ENCODE data around the gene ZFPM1.

The ZFPM1 gene

GRCh38 chr16:88550246-88550661, 97.2 kb downstream of the ZFPM1 start:
- H2BK5ac ChIP-seq (ENCODE audit: low read depth, low read length, poor library complexity): no peak overlapping the region
- WGBS (ENCODE audit: extremely low coverage, insufficient coverage, insufficient read length): no CpG with 5 or more reads among the region's 16 CpGs

GRCh38 chr16:88552166-88552565, 99.1 kb downstream of the ZFPM1 start:
- no peak overlapping the region for H2BK12ac ChIP-seq (ENCODE audit: low read length)
- peaks cover 0 to 2% of the 10 kb centered on the region in 2 experiments for H3K4me1 ChIP-seq (ENCODE audit: control insufficient read depth in 1 of 2, insufficient read depth in 2 of 2, low read length in 2 of 2)
- no peak overlapping the region for H4K91ac ChIP-seq (ENCODE audit: low read depth, low read length)
- H3K4ac ChIP-seq (ENCODE audit: low read depth, low read length): no peak overlapping the region
- H3K4me2 ChIP-seq (ENCODE audit: low read length): no peak overlapping the region
- H3K27ac ChIP-seq (ENCODE audit: low read depth, low read length): no peak overlapping the region
- H3K79me2 ChIP-seq (ENCODE audit: control insufficient read depth, insufficient read depth, low read length, poor library complexity): no peaks in the 10 kb centered on the region
- WGBS (ENCODE audit: extremely low coverage, insufficient coverage, insufficient read length): no CpG with 5 or more reads among the region's 10 CpGs
- H4K12ac ChIP-seq (ENCODE audit: low read depth, low read length): no peak overlapping the region
- H3K4me3 ChIP-seq (ENCODE audit: low read depth, low read length): no peak overlapping the region
- H4K8ac ChIP-seq (ENCODE audit: low read depth, low read length): no peak overlapping the region
- no peak overlapping the region for H3K9ac ChIP-seq (ENCODE audit: low read length)
- H2BK120ac ChIP-seq (ENCODE audit: insufficient read depth, low read length, poor library complexity): no peak overlapping the region
- no peak overlapping the region for H2AK5ac ChIP-seq (ENCODE audit: low read length)
- DNase-seq: no peak
- no peak overlapping the region for H2AFZ ChIP-seq (ENCODE audit: insufficient read depth, low read length, poor library complexity)
- H3K27me3 ChIP-seq (ENCODE audit: insufficient read depth, low read length): peaks cover 7% of the 10 kb centered on the region
- no peak overlapping the region for H2BK5ac ChIP-seq (ENCODE audit: low read depth, low read length, poor library complexity)
- no peak overlapping the region for H3K23ac ChIP-seq (ENCODE audit: low read length)
- no peak overlapping the region for H3K14ac ChIP-seq (ENCODE audit: low read length)
- H3K36me3 ChIP-seq (ENCODE audit: control insufficient read depth in 1 of 2, insufficient read depth in 2 of 2, low read length in 2 of 2): no peaks in the 10 kb centered on the region
- no peaks in the 10 kb centered on the region for H3K79me1 ChIP-seq (ENCODE audit: low read length)
- no peaks in the 10 kb centered on the region for H3K9me3 ChIP-seq (ENCODE audit: insufficient read depth, low read depth, low read length)
- H3K18ac ChIP-seq (ENCODE audit: low read length): no peak overlapping the region

More at GRCh38 chr16:88550246-88550661, 97.2 kb downstream of the ZFPM1 start:
- H2BK120ac ChIP-seq (ENCODE audit: insufficient read depth, low read length, poor library complexity): no peak overlapping the region
- no peak overlapping the region for H4K91ac ChIP-seq (ENCODE audit: low read depth, low read length)
- H2AK5ac ChIP-seq (ENCODE audit: low read length): no peak overlapping the region
- no peak overlapping the region for H3K4me2 ChIP-seq (ENCODE audit: low read length)
- no peak overlapping the region for H4K12ac ChIP-seq (ENCODE audit: low read depth, low read length)
- H3K23ac ChIP-seq (ENCODE audit: low read length): no peak overlapping the region
- no peak overlapping the region for H2BK12ac ChIP-seq (ENCODE audit: low read length)
- H3K79me2 ChIP-seq (ENCODE audit: control insufficient read depth, insufficient read depth, low read length, poor library complexity): no peaks in the 10 kb centered on the region
- no peak overlapping the region for H3K27ac ChIP-seq (ENCODE audit: low read depth, low read length)
- H3K18ac ChIP-seq (ENCODE audit: low read length): no peak overlapping the region
- H3K14ac ChIP-seq (ENCODE audit: low read length): no peak overlapping the region
- H3K9me3 ChIP-seq (ENCODE audit: insufficient read depth, low read depth, low read length): peaks cover 5% of the 10 kb centered on the region
- no peak overlapping the region for H3K4ac ChIP-seq (ENCODE audit: low read depth, low read length)
- H2AFZ ChIP-seq (ENCODE audit: insufficient read depth, low read length, poor library complexity): no peak overlapping the region
- H3K36me3 ChIP-seq (ENCODE audit: control insufficient read depth in 1 of 2, insufficient read depth in 2 of 2, low read length in 2 of 2): no peaks in the 10 kb centered on the region
- H4K8ac ChIP-seq (ENCODE audit: low read depth, low read length): no peak overlapping the region
- no peak overlapping the region for H3K4me3 ChIP-seq (ENCODE audit: low read depth, low read length)
- no peak overlapping the region for H3K9ac ChIP-seq (ENCODE audit: low read length)
- no peak for DNase-seq
- H3K27me3 ChIP-seq (ENCODE audit: insufficient read depth, low read length): peaks cover 16% of the 10 kb centered on the region
- H3K4me1 ChIP-seq (ENCODE audit: control insufficient read depth in 1 of 2, insufficient read depth in 2 of 2, low read length in 2 of 2): peaks cover 0 to 2% of the 10 kb centered on the region in 2 experiments
- H3K79me1 ChIP-seq (ENCODE audit: low read length): no peaks in the 10 kb centered on the region

GRCh38 chr16:88552815-88553214, 99.7 kb downstream of the ZFPM1 start:
- no CpG with 5 or more reads among the region's 13 CpGs for WGBS (ENCODE audit: extremely low coverage, insufficient coverage, insufficient read length)
- Histone ChIP-seq H2BK120ac (ENCODE audit: insufficient read depth, low read length, poor library complexity) (no peak overlapping the region), H3K79me2 (ENCODE audit: control insufficient read depth, insufficient read depth, low read length, poor library complexity) (no peaks in the 10 kb centered on the region), H3K9ac (ENCODE audit: low read length) (no peak overlapping the region), H3K9me3 (ENCODE audit: insufficient read depth, low read depth, low read length) (peaks cover 3% of the 10 kb centered on the region), H3K4me2 (ENCODE audit: low read length) (no peak overlapping the region), H2AK5ac (ENCODE audit: low read length) (no peak overlapping the region), H4K12ac (ENCODE audit: low read depth, low read length) (no peak overlapping the region), H3K79me1 (ENCODE audit: low read length) (no peaks in the 10 kb centered on the region), H3K27me3 (ENCODE audit: insufficient read depth, low read length) (peaks cover 6% of the 10 kb centered on the region), H4K8ac (ENCODE audit: low read depth, low read length) (no peak overlapping the region), H4K91ac (ENCODE audit: low read depth, low read length) (no peak overlapping the region), H2AFZ (ENCODE audit: insufficient read depth, low read length, poor library complexity) (no peak overlapping the region), H2BK5ac (ENCODE audit: low read depth, low read length, poor library complexity) (no peak overlapping the region), H3K14ac (ENCODE audit: low read length) (no peak overlapping the region), H3K36me3 (ENCODE audit: control insufficient read depth in 1 of 2, insufficient read depth in 2 of 2, low read length in 2 of 2) (no peaks in the 10 kb centered on the region), H3K4ac (ENCODE audit: low read depth, low read length) (no peak overlapping the region), H3K23ac (ENCODE audit: low read length) (no peak overlapping the region), H2BK12ac (ENCODE audit: low read length) (no peak overlapping the region), H3K27ac (ENCODE audit: low read depth, low read length) (no peak overlapping the region), H3K18ac (ENCODE audit: low read length) (no peak overlapping the region), H3K4me3 (ENCODE audit: low read depth, low read length) (no peak overlapping the region), H3K4me1 (ENCODE audit: control insufficient read depth in 1 of 2, insufficient read depth in 2 of 2, low read length in 2 of 2) (peaks cover 0 to 2% of the 10 kb centered on the region in 2 experiments)
- no peak for DNase-seq

GRCh38 chr16:88553739-88554138, 100.7 kb downstream of the ZFPM1 start:
- H2BK120ac ChIP-seq (ENCODE audit: insufficient read depth, low read length, poor library complexity): no peak overlapping the region
- H3K9me3 ChIP-seq (ENCODE audit: insufficient read depth, low read depth, low read length): peaks cover 3% of the 10 kb centered on the region
- H3K27me3 ChIP-seq (ENCODE audit: insufficient read depth, low read length): no peaks in the 10 kb centered on the region
- H2BK5ac ChIP-seq (ENCODE audit: low read depth, low read length, poor library complexity): no peak overlapping the region
- DNase-seq: no peak
- no peak overlapping the region for H4K8ac ChIP-seq (ENCODE audit: low read depth, low read length)
- H2BK12ac ChIP-seq (ENCODE audit: low read length): no peak overlapping the region
- no peaks in the 10 kb centered on the region for H3K79me2 ChIP-seq (ENCODE audit: control insufficient read depth, insufficient read depth, low read length, poor library complexity)
- H3K79me1 ChIP-seq (ENCODE audit: low read length): no peaks in the 10 kb centered on the region
- no peak overlapping the region for H4K12ac ChIP-seq (ENCODE audit: low read depth, low read length)
- H2AK5ac ChIP-seq (ENCODE audit: low read length): no peak overlapping the region
- no peak overlapping the region for H3K4me2 ChIP-seq (ENCODE audit: low read length)
- no peak overlapping the region for H3K14ac ChIP-seq (ENCODE audit: low read length)
- no peak overlapping the region for H3K27ac ChIP-seq (ENCODE audit: low read depth, low read length)
- H3K4me1 ChIP-seq (ENCODE audit: control insufficient read depth in 1 of 2, insufficient read depth in 2 of 2, low read length in 2 of 2): peaks cover 0 to 2% of the 10 kb centered on the region in 2 experiments
- no peaks in the 10 kb centered on the region for H3K36me3 ChIP-seq (ENCODE audit: control insufficient read depth in 1 of 2, insufficient read depth in 2 of 2, low read length in 2 of 2)
- H4K91ac ChIP-seq (ENCODE audit: low read depth, low read length): no peak overlapping the region
- no peak overlapping the region for H3K18ac ChIP-seq (ENCODE audit: low read length)
- no peak overlapping the region for H3K23ac ChIP-seq (ENCODE audit: low read length)
- WGBS (ENCODE audit: extremely low coverage, insufficient coverage, insufficient read length): no CpG with 5 or more reads among the region's 16 CpGs
- no peak overlapping the region for H3K9ac ChIP-seq (ENCODE audit: low read length)
- H3K4me3 ChIP-seq (ENCODE audit: low read depth, low read length): no peak overlapping the region
- no peak overlapping the region for H2AFZ ChIP-seq (ENCODE audit: insufficient read depth, low read length, poor library complexity)
- no peak overlapping the region for H3K4ac ChIP-seq (ENCODE audit: low read depth, low read length)

All from trophoblast cell (in vitro differentiated cells and primary cell).